Spleen (tissue), 7 donors: ENCODE data around the gene ANKRD37.

Experiments
- POLR2A ChIP-seq, 3 donors: fragments of 450-650 bp; IDR thresholded peaks; one replicate each; pipeline ENCODE4 v1.5.1; 2017; ENCODE audit warnings: antibody characterized with exemption in 3 of 3, mild to moderate bottlenecking in 1 of 3
- POLR2AphosphoS5 ChIP-seq, 3 donors: sonication (generic); formaldehyde crosslinking; IDR thresholded peaks; one replicate each; pipeline ENCODE4 v1.5.1; 2017; ENCODE audit warnings: antibody characterized with exemption in 3 of 3
- TF ChIP-seq, protein P1 (sequence below), 11 experiments: fragments of 200-600 bp in 7 of 11; fragments of 450-650 bp in 4 of 11; sonication (generic) in 4 of 11; IDR thresholded peaks in 8 of 11; conservative IDR thresholded peaks in 3 of 11; 1 replicate in 7 of 11; 2 replicates in 4 of 11; pipeline versions ENCODE4 v1.4.0 to v1.8.0; 2016 to 2021; ENCODE audit warnings: antibody characterized with exemption in 11 of 11, inconsistent platforms in 4 of 11, mild to moderate bottlenecking in 1 of 11
- donor health status: DM: no; HTN: no; CAD: no; lungs with moderate emphysema.
- donor health status: DM: no; HTN: no; CAD: no.
- donor health status: DM: no; HTN: no; CAD: no.

DNA sequence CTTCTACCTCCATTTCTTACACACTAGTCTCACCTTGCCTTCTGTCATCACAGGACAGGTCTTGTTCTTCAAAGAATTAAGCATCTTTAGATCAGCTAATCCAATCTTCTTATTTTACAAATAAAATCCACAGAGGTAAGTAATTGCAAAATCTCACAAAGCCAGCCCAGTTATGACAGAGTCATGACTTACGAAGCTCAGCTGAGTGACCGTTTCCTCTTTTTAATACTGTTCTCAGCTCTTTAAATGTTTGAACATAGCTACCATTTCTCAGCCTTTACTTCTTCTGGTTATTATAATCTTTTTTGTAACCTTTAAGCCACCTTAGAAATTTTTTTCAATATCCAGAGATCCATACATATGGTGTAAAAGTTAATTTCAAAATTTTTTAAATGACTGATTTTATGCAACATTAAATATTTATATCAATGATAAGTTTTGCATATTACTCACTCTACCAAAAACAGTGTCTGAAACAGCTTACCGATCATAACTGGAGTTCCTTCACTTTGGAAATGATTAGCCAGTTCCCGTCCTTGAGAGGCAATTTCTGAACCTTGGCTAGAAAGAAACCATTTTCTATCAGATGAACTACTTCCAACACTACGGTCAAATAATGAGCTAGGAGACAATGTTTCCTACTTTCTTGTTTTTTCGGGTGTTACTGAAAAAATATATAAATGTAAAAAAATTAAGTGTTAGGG lies 8.8 kb downstream of the ANKRD37 start:
- TF ChIP-seq, protein P1, sequence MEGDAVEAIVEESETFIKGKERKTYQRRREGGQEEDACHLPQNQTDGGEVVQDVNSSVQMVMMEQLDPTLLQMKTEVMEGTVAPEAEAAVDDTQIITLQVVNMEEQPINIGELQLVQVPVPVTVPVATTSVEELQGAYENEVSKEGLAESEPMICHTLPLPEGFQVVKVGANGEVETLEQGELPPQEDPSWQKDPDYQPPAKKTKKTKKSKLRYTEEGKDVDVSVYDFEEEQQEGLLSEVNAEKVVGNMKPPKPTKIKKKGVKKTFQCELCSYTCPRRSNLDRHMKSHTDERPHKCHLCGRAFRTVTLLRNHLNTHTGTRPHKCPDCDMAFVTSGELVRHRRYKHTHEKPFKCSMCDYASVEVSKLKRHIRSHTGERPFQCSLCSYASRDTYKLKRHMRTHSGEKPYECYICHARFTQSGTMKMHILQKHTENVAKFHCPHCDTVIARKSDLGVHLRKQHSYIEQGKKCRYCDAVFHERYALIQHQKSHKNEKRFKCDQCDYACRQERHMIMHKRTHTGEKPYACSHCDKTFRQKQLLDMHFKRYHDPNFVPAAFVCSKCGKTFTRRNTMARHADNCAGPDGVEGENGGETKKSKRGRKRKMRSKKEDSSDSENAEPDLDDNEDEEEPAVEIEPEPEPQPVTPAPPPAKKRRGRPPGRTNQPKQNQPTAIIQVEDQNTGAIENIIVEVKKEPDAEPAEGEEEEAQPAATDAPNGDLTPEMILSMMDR (IDR thresholded peaks at IDR 0.05 in 8 of 11, conservative IDR thresholded peaks at IDR 0.05 in 3 of 11), result no peak
- TF ChIP-seq POLR2A (IDR thresholded peaks at IDR 0.05) (no peak), POLR2AphosphoS5 (IDR thresholded peaks at IDR 0.05) (no peak)
